ENCODE measurements around the gene UBTD2. TPM values are rescaled to one million over a fixed set of nuclear protein-coding genes. Genes with fewer than 3 reads are reported as not detected.
"Not testable (repeated sequence)": the region's sequence is repeated elsewhere in the genome, so short reads cannot be mapped to it uniquely, and the experiment has no call there.

Gene UBTD2
- total RNA-seq, 2 donors from 2014 or later: 3.5 to 3.9 TPM

DNA sequence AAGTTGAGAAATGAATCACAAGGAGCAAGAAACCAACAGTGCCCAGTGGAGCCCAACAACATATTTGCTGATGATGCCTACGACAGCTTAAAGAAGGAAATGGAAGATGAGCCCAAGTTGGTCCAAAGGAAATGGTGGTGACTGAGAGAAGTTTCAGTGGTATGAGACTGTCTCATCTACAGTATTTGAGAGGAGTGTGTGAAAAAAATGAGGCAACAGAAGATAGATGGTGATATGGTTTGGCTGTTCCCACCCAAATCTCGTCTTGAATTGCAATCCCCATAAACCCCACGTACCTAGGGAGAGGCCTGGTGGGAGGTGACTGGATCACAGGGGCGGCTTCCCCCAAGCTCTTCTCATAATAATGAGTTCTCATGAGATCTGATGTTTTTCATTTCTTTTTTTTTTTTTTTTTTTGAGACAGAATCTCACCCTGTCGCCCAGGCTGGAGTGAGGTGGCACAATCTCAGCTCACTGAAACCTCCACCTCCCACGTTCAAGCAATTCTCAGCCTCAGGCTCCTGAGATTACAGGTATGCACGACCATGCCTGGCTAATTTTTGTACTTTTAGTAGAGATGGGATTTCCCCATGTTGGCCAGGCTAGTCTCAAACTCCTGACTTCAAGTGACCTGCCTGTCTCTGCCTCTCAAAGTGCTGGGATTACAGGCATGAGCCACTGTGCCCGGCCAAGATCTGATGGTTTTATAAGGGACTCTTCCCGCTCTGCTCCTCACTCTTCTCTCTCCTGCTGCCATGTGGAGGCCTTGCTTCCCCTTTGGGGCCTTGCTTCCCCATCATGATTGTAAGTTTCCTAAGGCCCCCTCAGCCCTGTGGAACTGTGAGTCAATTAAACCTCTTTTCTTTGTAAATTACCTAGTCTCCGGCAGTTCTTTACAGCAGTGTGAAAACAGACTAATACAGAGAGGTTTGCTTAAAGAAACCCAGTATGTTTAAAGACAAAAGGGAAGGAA, 59.4 kb downstream of the UBTD2 start:
- peaks cover 6% of the 10 kb centered on the region for H3K36me3 Mint-ChIP-seq (ENCODE audit: low read depth)
- H3K9me3 ChIP-seq (ENCODE audit: control insufficient read depth, low read length, poor library complexity, severe bottlenecking): no peaks in the 10 kb centered on the region
- H3K27ac Mint-ChIP-seq: peak overlapping the region; percentile 17
- no peaks in the 10 kb centered on the region for H3K27me3 Mint-ChIP-seq
- DNase-seq (no peak), ATAC-seq (peak; percentile 28)
- H3K4me3 Mint-ChIP-seq: peak overlapping the region; percentile 3
- H3K4me1 Mint-ChIP-seq: peaks cover 10% of the 10 kb centered on the region

GRCh38 chr5:172219296-172219695, 64.3 kb downstream of the UBTD2 start:
- peaks cover 9% of the 10 kb centered on the region for H3K4me1 Mint-ChIP-seq
- no peaks in the 10 kb centered on the region for H3K9me3 ChIP-seq (ENCODE audit: control insufficient read depth, low read length, poor library complexity, severe bottlenecking)
- no peak for ATAC-seq
- H3K36me3 Mint-ChIP-seq (ENCODE audit: low read depth): peaks cover 13% of the 10 kb centered on the region
- no peak overlapping the region for H3K4me3 Mint-ChIP-seq
- no peak overlapping the region for H3K27ac Mint-ChIP-seq
- H3K27me3 Mint-ChIP-seq: no peaks in the 10 kb centered on the region
- no peak for DNase-seq

GRCh38 chr5:172216345-172216744, 67.2 kb downstream of the UBTD2 start:
- Mint-ChIP-seq H3K36me3 (ENCODE audit: low read depth) (peaks cover 11% of the 10 kb centered on the region), H3K4me1 (peaks cover 5% of the 10 kb centered on the region), H3K27me3 (no peaks in the 10 kb centered on the region), H3K4me3 (no peak overlapping the region), H3K27ac (no peak overlapping the region)
- no peaks in the 10 kb centered on the region for H3K9me3 ChIP-seq (ENCODE audit: control insufficient read depth, low read length, poor library complexity, severe bottlenecking)
- no peak for ATAC-seq
- DNase-seq: no peak

GRCh38 chr5:172213126-172213525, 70.4 kb downstream of the UBTD2 start:
- Mint-ChIP-seq H3K27me3 (no peaks in the 10 kb centered on the region), H3K36me3 (ENCODE audit: low read depth) (peaks cover 7% of the 10 kb centered on the region), H3K4me3 (no peak overlapping the region), H3K27ac (peak overlapping the region; percentile 16), H3K4me1 (peaks cover 5% of the 10 kb centered on the region)
- no peaks in the 10 kb centered on the region for H3K9me3 ChIP-seq (ENCODE audit: control insufficient read depth, low read length, poor library complexity, severe bottlenecking)
- ATAC-seq (no peak), DNase-seq (no peak)

- DNase-seq (no peak), ATAC-seq (no peak)
- no peaks in the 10 kb centered on the region for H3K9me3 ChIP-seq (ENCODE audit: control insufficient read depth, low read length, poor library complexity, severe bottlenecking)
- Mint-ChIP-seq H3K4me3 (no peak overlapping the region), H3K36me3 (ENCODE audit: low read depth) (peaks cover 7% of the 10 kb centered on the region), H3K4me1 (peaks cover 14% of the 10 kb centered on the region), H3K27me3 (no peaks in the 10 kb centered on the region), H3K27ac (peak overlapping the region; percentile 19)
These were observed 71.9 kb downstream of the UBTD2 start for GRCh38 chr5:172211676-172212075.

DNA sequence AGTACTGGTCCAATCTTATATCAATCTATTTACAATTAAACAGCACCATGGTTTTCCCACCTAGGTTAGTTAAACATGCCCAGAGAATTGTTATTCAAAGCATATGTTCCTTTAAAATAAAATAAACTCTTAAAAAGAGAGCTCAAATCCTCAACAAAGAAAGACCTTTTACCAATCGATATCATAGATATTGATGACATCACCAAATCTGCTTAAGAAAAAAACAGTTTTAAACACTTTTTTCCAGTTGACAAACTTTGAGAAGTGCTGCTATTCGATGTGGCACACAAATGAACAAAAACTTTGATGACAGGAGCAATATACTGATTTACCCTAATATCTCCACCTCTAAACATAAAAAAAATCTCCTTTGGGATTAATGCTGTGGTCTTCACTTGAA, 73.8 kb downstream of the UBTD2 start:
- H3K4me3 Mint-ChIP-seq: no peak overlapping the region
- H3K27ac Mint-ChIP-seq: no peak overlapping the region
- peaks cover 11% of the 10 kb centered on the region for H3K4me1 Mint-ChIP-seq
- no peaks in the 10 kb centered on the region for H3K9me3 ChIP-seq (ENCODE audit: control insufficient read depth, low read length, poor library complexity, severe bottlenecking)
- DNase-seq (no peak), ATAC-seq (no peak)
- H3K27me3 Mint-ChIP-seq: no peaks in the 10 kb centered on the region
- H3K36me3 Mint-ChIP-seq (ENCODE audit: low read depth): no peaks in the 10 kb centered on the region

DNA sequence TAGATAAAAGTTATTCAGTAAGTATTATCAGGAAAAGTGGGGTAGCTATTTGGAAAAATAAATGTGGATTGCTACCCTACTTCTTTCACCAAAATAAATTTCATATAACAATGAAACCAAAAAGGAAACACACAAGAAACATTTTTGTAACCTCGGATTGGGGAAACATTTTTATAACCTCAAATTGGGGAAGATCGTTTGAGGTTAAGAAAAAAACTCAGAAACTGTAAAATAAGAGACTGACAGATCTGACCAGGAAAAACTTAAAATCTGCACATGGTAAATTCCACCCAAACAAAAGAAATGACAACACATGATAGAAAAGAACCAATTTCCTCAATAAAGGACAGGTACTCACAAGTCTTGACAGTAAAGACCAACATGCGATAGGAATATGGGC, 76.1 kb downstream of the UBTD2 start:
- Mint-ChIP-seq H3K4me3 (no peak overlapping the region), H3K4me1 (peaks cover 11% of the 10 kb centered on the region), H3K27me3 (no peaks in the 10 kb centered on the region), H3K27ac (no peak overlapping the region), H3K36me3 (ENCODE audit: low read depth) (no peaks in the 10 kb centered on the region)
- no peak for DNase-seq
- no peaks in the 10 kb centered on the region for H3K9me3 ChIP-seq (ENCODE audit: control insufficient read depth, low read length, poor library complexity, severe bottlenecking)
- no peak for ATAC-seq

- H3K9me3 ChIP-seq (ENCODE audit: control insufficient read depth, low read length, poor library complexity, severe bottlenecking); ATAC-seq; H3K4me3 Mint-ChIP-seq; H3K27ac Mint-ChIP-seq; H3K27me3 Mint-ChIP-seq; H3K36me3 Mint-ChIP-seq (ENCODE audit: low read depth); DNase-seq: not testable (repeated sequence)
- peaks cover 11% of the 10 kb centered on the region for H3K4me1 Mint-ChIP-seq
These were observed 77.6 kb downstream of the UBTD2 start for GRCh38 chr5:172205984-172206383.

DNA sequence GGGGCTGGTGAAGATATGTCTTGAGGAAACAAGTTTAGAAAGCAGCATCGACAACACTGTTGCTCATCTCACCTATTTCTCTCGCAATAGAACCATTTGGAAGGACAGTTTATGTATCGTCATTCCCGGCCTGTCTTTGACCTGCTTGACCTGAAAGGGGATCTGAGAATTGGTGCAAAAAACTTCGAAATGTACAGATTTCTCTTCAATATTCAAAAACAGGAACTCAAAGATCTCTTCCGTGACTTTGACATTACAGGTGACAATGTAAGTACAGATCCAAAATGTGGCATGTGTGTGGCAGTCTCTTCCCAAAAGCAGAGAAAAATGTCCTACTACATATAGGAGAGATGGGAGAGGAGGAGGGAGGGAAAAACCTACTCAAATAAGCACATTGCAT, 83.1 kb downstream of the UBTD2 start:
- no peaks in the 10 kb centered on the region for H3K9me3 ChIP-seq (ENCODE audit: control insufficient read depth, low read length, poor library complexity, severe bottlenecking)
- no peak overlapping the region for H3K4me3 Mint-ChIP-seq
- no peak overlapping the region for H3K27ac Mint-ChIP-seq
- H3K36me3 Mint-ChIP-seq (ENCODE audit: low read depth): no peaks in the 10 kb centered on the region
- ATAC-seq: no peak
- peaks cover 3% of the 10 kb centered on the region for H3K4me1 Mint-ChIP-seq
- no peak for DNase-seq
- H3K27me3 Mint-ChIP-seq: peaks cover 6% of the 10 kb centered on the region

DNA sequence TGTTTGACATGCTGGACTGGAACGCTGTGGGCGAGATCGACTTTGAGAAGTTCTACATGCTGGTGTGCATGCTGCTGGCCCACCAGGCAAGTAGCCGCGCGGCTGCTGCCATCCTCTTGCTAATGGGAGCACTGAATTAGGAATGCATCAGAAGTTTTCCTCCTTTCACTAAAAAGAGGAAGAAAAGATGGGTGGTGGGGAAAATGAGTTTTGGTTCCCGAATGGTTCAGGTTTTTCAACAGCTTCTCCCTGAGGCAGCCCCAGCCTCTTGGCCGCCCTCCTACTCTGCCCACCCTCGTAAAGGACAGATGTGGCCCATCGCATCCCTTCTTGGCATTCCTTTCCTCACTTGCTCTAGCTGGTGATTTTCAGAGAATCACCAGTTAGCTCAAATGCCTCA, 84.1 kb downstream of the UBTD2 start:
- ATAC-seq (no peak), DNase-seq (no peak)
- no peaks in the 10 kb centered on the region for H3K9me3 ChIP-seq (ENCODE audit: control insufficient read depth, low read length, poor library complexity, severe bottlenecking)
- Mint-ChIP-seq H3K27me3 (peaks cover 6% of the 10 kb centered on the region), H3K4me3 (no peak overlapping the region), H3K27ac (no peak overlapping the region), H3K36me3 (ENCODE audit: low read depth) (no peaks in the 10 kb centered on the region), H3K4me1 (peaks cover 3% of the 10 kb centered on the region)

- H3K4me1 Mint-ChIP-seq; H3K9me3 ChIP-seq (ENCODE audit: control insufficient read depth, low read length, poor library complexity, severe bottlenecking); H3K36me3 Mint-ChIP-seq (ENCODE audit: low read depth); H3K27me3 Mint-ChIP-seq; H3K4me3 Mint-ChIP-seq; DNase-seq; ATAC-seq; H3K27ac Mint-ChIP-seq: not testable (repeated sequence)
These were observed 85.8 kb downstream of the UBTD2 start for GRCh38 chr5:172197775-172198174.

GRCh38 chr5:172194985-172195774, 88.4 kb downstream of the UBTD2 start:
- H3K27ac Mint-ChIP-seq: no peak overlapping the region
- H3K36me3 Mint-ChIP-seq (ENCODE audit: low read depth): no peaks in the 10 kb centered on the region
- peaks cover 6% of the 10 kb centered on the region for H3K27me3 Mint-ChIP-seq
- no peak overlapping the region for H3K4me3 Mint-ChIP-seq
- no peak for DNase-seq
- H3K4me1 Mint-ChIP-seq: no peaks in the 10 kb centered on the region
- no peaks in the 10 kb centered on the region for H3K9me3 ChIP-seq (ENCODE audit: control insufficient read depth, low read length, poor library complexity, severe bottlenecking)
- no peak for ATAC-seq

- Mint-ChIP-seq H3K27me3 (no peaks in the 10 kb centered on the region), H3K4me1 (no peaks in the 10 kb centered on the region), H3K36me3 (ENCODE audit: low read depth) (no peaks in the 10 kb centered on the region), H3K27ac (no peak within 1 kb of the TSS), H3K4me3 (no peak within 1 kb of the TSS)
- no peaks in the 10 kb centered on the region for H3K9me3 ChIP-seq (ENCODE audit: control insufficient read depth, low read length, poor library complexity, severe bottlenecking)
- no peak for ATAC-seq
- DNase-seq: no peak
These were observed 89.7 kb downstream of the UBTD2 start, which contains the start of gene EFCAB9 for GRCh38 chr5:172193872-172194271. EFCAB9 (plus strand) TSS chr5:172194172; CDS start chr5:172194173, 1 bp downstream.

All from T-helper 17 cell (primary cell).